HTERT RPE-1 (cell line): Measurements from ENCODE around the gene PAPOLA.

Experiments used
- in situ Hi-C: fragments of 300-500 bp; cut with MboI; formaldehyde crosslinking; loops from 4 replicates; pipeline ENCODE4 v1.14.3; 2020; ENCODE audit warnings: low sequenced_read_pairs

Gene PAPOLA

GRCh38 chr14:96584907-96585671, 82.9 kb downstream of the PAPOLA start:
- in situ Hi-C loops = no loop called here

GRCh38 chr14:96585672-96586013, 83.5 kb downstream of the PAPOLA start:
- in situ Hi-C loops = no loop called here

- in situ Hi-C loops = no loop called here
Measured at GRCh38 chr14:96586056-96586455, 83.9 kb downstream of the PAPOLA start.

- in situ Hi-C loops = no loop called here
Measured at GRCh38 chr14:96586921-96587822, 85.0 kb downstream of the PAPOLA start.

- in situ Hi-C loops = no loop called here
Measured at GRCh38 chr14:96587823-96588385, 85.7 kb downstream of the PAPOLA start.

- in situ Hi-C loops = no loop called here
Measured at GRCh38 chr14:96588410-96589257, 86.5 kb downstream of the PAPOLA start.

GRCh38 chr14:96589577-96589976, 87.4 kb downstream of the PAPOLA start:
- in situ Hi-C loops = no loop called here

- in situ Hi-C loops = no loop called here
Measured at GRCh38 chr14:96590190-96590864, 88.1 kb downstream of the PAPOLA start.

- in situ Hi-C loops = no loop called here
Measured at GRCh38 chr14:96592591-96593386, 90.6 kb downstream of the PAPOLA start.

GRCh38 chr14:96594961-96595360, 92.8 kb downstream of the PAPOLA start:
- in situ Hi-C loops = no loop called here

- in situ Hi-C loops = no loop called here
Measured at GRCh38 chr14:96597680-96598079, 95.5 kb downstream of the PAPOLA start.

GRCh38 chr14:96598332-96598928, 96.2 kb downstream of the PAPOLA start:
- in situ Hi-C loops = no loop called here

- in situ Hi-C loops = no loop called here
Measured at GRCh38 chr14:96599076-96599475, 96.9 kb downstream of the PAPOLA start.

GRCh38 chr14:96602186-96602585, 100.0 kb downstream of the PAPOLA start:
- in situ Hi-C loops = no loop called here

GRCh38 chr14:96603350-96604255, 101.4 kb downstream of the PAPOLA start:
- in situ Hi-C loops = no loop called here

- in situ Hi-C loops = no loop called here
Measured at GRCh38 chr14:96614481-96614881, 112.3 kb downstream of the PAPOLA start.

GRCh38 chr14:96616161-96616721, 114.1 kb downstream of the PAPOLA start:
- in situ Hi-C loops = no loop called here
